CD1c-positive myeloid dendritic cell (primary cell): ENCODE data around the gene PRRC2B.
"Not testable (repeated sequence)": the region's sequence is repeated elsewhere in the genome, so short reads cannot be mapped to it uniquely, and the experiment has no call there.

Source experiments
- DNase-seq: peaks from one replicate; pipeline ENCODE4 v3.0.0-alpha.2; 2016; ENCODE audit errors: extremely low spot score

PRRC2B gene

DNA sequence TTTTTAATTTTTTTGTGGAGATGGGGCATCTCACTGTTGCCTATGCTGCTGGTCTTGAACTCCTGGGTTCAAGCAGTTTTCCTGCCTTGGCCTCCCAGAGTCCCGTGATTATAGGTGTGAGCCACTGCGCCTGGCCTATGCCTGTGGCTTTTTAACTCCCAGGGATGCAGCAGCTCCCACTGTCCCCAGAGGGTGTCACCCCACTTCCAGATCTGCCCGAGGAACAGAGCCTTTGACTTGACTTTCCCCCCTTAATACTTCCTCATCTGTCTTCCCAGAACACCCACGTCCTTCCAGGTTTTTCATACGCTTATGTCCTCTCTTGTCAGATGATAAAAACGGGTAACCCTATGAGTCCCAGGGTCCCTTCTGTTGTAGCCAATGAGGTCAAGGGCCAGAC is 7.6 kb upstream of the PRRC2B start:
- peak; percentile 41 for DNase-seq

DNA sequence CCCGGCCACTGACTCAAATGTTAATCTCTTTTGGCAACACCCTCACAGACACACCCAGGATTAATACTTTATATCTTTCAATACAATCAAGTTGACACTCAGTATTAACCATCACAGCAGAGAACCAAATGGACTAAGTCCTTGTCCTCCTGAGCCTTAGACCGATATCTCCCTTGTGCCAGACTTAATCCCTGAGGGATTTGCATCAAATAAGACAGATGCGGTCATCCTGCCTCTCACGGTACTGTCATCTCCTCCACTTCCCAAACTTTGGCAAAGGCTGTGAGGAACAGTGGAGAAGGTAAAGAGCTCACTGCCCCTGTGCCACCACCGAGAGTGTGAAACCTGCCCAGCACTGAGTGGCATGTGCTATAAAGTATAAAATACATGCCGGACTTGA is 6.5 kb upstream of the PRRC2B start:
- DNase-seq = no peak

DNA sequence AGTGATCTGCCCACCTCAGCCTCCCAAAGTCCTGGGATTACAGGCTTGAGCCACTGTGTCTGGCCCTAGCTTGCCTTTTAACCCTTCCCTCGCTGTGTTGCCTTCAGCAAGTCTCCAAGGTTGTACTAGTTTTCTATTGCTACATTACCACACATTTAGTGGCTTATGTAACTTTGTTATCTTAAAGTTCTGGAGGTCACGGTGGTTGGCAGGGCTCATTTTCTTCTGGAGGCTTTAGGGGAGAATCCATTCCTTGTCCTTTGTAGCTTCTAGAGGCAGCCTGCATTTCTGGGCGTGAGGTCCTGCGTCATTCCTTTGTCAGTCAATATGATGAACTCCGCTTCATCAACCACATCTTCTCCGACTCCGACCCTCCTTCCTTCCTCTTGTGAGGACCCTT is 2.9 kb upstream of the PRRC2B start:
- DNase-seq = no peak

DNA sequence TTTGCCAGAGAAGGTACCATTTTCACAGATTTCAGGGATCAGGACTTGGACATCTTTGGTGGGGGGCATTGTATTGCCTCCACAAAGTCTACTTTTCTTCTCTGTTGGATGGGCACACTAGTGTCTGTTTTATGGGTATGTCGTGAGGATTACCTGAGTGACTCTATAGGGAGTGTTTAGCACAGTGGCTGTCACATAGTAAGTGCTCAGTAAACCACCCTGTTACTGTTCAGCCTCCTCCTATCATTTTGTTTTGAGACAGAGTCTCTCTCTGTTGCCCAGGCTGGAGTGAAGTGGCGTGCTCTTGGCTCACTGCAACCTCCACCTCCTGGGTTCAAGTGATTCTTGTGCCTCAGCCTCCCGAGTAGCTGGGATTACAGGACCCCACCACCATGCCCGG is 2.4 kb upstream of the PRRC2B start:
- DNase-seq = no peak

DNA sequence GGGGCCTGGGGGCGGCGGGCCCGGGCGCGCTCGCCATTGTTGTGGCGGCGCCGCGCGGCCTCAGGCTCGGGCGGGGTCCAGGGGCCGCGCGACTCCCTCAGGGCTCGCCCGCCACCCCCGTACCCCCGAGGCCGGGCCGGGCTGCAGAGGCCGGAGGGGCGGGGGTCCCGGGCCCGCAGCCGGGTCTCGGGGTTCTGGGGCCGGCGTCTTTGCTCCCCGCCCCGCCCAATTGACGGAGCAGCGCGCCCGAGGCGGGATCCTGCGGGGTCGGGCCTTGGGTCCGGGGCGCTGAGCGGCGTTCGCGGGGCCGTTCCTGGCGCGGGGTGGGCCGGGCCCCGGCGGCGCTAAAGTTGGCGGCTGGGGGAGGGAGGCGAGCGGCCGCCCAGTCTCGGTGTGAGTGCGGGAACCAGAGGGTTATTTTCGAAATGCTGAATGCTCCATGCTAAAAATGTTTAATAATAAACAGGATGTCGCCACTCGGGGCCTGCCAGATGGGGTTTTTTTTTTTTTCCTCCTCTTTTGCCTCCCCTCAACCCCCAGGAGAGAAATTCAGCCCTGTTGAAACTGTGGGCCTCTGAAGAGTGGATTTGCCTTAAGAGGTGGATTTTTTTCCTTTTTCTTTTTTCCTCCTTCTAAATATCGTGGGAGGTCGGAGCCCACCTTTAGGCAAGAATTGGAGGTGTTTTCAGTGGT is 724 bp downstream of the PRRC2B start:
- DNase-seq = peak; percentile 38

DNA sequence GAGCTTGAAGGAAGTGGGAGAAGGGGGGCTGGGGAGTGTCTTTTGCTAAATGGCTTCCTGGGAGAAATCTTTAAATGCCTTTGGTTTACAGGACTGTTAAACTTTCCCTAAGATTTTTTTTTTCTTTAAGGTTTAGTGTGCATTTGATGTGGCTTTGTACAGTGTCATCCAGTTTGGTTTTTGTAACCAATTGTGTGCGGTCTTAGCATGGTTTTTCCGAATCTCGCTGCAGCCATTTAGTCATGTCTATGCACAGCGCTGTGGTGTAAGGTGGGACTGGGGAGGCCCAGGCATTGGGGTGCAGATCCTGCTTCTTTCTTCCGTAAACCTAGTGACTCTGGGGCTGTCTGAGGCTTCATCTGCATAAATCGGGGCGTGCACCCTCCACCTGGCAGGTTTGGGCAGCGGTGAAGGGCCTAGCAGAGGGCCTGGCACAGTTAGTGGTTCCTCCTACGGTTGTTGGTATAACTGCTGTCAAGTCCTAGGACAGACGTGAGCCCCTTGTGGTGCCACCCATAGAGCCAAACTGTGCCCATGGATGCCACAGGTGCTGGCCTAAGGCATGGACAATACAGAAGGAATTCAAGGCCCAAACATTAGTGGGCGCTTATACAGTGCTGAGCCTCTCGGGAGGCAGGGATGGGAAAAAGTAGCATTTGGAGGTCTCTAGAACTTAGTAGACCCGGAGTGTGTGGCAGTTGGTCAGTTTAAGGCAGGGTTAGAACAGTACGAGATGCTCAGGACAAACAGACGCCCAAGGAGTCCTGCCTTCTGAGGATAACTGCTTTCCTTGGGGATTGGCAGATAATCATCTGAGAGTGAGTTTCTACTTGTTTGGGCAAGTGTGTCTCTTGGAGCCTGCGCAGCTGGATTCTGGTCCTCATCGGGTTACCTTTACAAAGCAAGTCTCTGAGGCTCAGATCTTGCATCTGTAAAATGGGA is 1.5 kb downstream of the PRRC2B start:
- DNase-seq = peak; percentile 62

DNA sequence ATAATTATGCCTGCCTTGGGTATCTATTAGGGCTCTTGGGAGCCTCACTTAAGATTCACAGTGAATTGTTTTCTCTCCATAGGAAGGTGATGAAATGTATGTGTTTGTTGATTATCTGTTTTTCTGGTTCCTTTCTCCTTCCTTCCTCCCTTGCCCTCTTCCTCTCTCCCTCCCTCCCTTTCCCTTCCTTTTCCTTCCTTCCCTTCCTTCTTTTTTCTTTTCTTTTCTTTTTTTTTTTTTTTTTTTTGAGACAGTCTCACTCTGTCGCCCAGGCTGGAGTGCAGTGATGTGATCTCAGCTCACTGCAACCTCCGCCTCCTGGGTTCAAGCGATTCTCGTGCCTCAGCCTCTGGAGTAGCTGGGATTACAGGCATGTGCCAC is 2.2 kb downstream of the PRRC2B start:
- not testable (repeated sequence) for DNase-seq

DNA sequence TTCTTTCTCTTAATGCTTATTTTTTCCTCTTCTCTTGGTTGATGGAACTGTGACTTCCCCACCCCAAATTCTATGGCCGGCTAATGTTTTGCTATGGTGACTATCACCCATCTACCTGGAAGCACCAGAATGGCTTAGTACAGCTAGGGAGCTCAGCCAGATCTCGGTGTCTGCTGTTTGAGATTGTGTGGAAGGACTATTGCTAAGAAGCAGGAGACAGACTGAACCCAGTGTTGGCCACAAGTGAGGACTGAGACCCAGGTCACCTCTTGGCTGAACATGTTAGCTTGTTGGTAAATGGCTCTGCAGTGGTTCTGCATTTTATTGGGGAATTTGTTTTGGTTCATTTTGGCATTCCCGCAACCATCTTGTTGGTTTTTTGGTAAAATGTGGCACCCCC is 2.7 kb downstream of the PRRC2B start:
- DNase-seq = no peak

DNA sequence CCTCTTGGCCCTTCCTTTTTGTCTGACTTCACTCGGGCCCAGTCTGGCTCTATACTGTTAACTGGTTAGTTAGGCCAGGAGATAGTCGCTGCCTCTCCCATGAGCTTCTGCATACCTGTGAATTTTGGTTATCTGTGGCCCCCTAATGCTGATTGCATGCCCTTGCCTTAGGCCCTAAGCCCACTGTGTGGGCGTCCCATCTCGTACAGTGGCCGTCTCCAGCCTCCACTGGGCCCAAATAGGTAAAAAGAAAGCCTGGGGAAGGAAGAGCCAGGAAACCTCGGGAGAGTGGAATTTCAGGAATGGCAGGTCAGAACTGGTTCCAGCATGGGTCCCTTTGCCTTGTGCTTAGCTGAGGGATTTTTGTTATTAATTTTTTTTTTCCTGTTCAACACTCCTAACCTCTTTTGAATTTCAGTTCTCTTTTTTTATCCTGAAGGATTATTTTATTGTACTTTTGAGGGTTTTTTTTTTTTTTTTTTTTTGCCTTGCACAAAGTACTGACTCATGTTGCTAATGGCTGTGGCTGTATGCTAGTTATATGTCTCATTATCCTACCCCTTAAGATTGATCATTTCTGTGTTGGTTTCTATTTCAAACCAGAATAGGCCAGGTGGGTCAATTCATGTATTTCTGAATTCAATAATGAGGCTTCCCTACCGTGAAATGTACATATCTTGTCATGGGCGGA is 3.4 kb downstream of the PRRC2B start:
- DNase-seq = no peak

DNA sequence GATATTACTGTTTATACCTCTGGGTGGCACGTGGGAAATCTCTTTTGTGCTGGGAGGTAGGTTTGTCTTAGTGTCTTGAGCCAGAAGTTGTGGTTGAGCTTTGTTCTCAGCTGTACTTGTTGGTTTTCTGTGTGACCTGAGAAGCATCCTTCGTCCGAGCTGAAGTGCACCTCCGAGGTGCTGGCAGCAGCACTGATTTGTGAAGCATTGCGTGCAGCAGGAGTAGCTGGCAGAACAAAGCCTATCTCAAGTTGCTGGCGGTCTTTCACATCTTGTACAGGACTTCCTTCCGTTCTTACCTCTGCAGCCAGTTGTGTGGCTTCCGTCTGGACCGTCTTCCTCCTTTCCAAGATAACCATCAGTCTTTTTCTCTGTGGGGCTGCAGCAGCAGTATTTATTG is 4.3 kb downstream of the PRRC2B start:
- peak; percentile 38 for DNase-seq

DNA sequence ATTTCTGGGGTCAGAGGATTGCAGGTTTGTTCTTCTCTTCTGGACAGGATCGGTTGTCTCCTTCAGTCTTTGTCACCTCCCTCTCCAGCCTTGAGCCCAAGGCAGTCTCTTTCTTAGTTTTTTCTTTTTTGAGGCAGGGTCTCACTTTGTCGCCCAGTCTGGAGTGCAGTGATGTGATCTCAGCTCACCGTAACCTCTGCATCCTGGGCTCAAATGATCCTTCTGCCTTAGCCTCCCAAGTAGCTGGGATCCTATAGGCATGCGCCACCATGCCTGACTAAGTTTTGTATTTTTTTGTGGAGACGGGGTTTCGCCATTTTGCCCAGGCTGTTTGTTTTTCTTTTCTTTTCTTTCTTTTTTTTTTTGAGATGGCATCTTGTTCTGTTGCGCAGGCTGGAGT is 6.1 kb downstream of the PRRC2B start:
- DNase-seq = no peak

DNA sequence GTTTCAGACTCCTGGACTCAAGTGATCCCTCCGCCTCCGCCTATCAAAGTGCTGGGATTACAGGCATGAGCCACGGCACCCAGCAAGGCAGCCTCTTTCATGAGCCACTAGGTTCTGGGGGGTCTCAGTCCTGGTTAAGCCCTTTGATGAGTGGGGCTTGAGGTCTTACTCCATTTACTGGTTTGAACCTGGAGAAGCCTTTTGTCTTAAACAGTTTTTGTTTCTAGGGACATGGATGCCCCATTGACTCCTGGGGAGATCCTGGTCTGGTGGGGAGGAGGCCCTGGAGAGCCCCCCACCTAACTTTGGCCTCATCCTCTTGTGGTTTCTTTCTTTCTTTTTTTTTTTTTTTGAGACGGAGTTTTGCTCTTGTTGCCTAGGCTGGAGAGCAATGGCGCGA is 6.7 kb downstream of the PRRC2B start:
- DNase-seq = no peak

DNA sequence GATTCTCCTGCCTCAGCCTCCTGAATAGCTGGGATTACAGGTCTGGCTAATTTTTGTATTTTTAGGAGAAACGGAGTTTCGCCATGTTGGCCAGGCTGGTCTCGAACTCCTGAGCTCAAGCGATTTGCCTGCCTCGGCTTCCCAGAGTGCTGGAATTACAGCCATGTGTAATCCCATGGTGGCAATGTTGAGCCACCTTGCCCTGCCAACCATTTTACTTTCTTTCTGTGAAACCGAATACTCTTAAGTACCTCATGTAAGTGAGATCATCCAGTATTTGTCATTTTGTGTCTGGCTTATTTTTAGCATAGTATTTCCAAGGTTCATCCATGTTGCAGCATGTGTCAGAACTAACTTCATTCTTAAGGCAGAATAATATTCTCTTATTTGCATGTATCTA is 8.2 kb downstream of the PRRC2B start:
- no peak for DNase-seq

DNA sequence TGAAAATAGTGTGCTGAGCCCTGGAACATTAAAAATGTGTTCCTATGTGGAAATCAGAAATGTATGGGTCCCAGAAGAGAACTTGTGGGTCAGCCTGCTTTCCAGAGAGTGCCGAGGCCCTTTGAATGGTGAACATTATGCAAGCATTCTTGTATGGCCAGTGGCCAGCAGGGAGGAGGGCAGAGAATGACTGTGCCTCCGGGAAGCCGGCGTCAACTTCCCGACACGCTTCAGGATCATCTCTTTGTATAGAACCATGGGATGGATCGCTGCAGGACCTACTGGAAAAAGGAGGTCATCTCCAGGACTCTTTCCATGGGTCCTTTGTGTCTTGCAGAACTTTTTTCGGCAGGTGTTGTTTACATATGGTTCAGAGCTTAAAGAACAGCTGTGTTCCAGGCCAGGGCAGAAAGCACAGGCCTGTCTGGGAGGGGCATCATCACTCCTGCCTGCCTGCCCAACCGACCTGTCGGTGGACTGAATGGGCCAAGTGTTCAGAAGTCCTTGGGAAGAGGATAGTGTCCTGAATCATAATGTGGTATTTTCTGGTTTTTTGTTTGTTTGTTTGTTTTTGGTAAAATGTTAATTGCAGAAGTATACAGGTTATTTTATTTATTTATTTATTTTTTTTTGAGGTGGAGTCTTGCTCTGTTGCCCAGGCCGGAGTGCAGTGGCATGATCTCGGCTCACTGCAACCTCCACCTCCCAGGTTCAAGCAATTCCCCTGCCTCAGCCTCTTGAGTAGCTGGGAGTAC is 9.0 kb downstream of the PRRC2B start:
- DNase-seq = no peak

DNA sequence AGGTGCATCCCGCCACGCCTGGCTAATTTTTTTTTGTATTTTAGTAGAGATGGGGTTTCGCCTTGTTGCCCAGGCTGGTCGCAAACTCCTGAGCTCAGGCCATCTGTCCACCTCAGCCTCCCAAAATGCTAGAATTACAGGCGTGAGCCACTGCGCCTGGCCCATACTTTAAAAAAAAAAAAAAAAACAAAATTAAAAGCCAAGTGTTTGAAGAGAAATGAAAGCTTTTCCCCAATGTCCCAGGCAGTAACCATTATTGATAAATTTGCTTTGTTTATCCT is 9.5 kb downstream of the PRRC2B start:
- no peak for DNase-seq

DNA sequence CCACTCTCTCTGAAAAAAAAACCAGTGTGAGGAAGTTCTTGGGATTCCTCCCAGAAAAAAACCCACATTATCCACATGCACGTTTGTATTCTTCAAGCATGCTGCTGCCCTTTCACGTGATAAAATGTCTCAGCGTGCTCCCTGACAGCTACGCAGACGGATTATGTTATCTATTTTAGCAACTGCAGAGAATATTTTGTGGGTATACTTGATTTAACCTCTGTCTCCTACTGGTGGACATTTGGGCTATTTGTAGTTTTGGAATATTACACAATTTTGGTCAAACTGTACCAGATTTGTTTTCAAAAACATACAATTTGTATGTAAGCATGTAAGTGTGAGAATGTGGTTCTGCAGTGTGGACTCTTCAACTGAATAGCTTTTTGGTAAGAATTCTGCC is 10.7 kb downstream of the PRRC2B start:
- DNase-seq = no peak

DNA sequence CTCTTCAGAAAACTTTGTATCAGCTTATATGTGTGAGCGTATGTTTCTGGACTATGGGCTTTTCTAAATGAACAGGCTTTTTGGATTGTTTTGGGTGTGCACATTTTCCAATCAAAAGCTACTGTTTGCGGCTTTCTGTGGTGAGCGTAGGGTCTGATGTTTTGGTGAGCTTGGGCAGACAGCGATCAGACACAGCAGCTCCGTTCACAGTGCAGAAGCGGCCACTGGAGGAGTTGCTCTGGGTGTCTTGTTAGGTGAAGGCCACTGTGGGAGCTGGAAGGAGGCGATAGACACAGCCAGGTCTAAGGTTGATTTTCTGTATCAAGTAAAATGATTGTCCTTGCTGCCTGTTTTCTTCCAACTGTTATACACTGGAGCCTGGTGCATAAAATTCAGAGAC is 11.1 kb downstream of the PRRC2B start:
- DNase-seq = no peak

DNA sequence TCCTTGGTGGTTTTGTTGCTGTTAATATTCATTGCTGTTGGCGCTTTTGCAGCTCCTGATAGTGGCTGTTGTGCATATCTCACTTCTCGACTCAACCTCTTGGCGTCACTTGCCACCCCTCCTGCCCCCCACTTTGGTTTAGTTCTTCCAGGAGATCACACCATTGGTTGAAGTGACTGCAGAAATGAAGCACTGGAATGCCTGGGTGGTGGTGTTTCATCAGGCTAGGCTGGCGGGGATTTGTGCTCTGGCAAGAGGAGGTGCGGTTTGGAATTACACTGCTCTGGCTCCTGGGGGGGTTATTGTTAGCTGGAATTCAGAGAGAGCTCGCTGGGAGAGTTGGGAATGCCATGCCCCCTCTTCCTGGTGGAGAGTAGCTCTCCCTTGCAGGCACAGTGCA is 11.5 kb downstream of the PRRC2B start:
- DNase-seq = no peak

DNA sequence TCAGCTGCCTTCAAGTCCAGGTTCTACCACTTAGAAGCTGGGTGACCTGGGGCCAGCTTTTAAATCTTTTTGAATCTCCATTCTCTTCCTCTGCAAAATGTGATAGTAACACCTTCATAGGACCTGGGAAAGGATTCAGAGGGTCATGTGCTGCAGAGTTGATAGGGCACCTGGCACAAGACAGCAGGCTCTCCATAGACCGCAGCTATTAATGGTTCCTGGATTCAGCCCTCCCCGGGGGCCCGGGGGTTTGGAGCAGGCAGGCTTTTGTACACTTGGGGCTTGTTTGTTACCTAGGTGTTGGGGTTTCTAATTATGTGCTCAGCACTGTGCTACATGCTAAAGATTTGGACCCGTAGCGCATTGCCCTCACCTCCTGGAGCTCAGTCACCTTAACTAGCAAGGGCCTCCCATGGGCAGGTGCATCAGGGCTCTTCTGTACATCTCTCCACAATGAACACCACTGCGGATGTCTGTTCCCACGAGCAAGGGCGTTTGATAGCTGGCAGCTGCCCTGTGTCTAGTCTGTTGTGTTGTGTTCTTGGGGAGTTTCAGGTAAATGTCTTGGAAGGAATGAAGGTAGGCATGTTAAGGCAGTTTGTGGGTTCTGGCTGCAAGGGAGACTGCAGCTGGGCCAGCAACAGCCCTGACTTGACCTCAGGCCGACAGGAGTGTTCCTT is 12.1 kb downstream of the PRRC2B start:
- DNase-seq = no peak

DNA sequence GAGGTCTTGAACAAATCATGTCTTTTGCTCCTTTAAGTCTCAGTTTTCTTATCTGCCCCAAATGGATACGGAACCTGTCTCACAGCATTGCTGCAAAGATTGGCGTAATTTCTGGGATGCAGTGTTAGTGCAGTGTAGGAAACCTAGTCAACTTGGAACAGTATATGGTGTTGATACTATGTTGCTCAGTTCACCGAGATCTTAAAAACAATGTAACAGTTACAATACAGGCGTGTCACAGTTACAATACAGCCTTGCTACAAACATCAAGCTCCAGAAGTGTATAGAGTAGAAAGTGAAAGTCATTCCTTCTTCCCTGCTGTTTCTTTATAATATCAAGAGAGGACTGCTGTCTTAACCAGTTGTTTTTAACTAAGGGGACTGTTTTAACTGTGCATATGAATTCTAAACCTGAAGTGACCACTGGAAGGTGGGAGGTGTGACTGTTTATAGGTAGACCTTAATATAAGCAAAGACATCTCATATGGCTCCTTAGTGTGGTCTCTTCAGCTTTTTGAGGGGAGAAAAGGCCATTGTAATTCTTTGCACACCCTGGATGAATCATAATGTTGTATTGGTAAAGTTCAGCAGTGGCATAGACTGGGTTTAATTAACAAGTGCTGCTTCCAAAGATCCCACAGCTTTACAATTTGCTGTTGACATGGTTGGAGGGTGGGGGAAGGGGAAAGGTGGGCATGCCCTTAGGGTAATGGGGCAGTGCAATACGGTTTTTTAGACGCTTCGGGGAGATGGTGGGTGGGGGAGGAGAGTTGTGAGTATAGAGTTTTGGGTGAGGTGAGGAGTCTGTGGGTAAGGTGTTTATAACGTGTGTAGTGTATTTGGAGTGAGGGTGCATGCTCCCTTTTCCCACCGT is 12.9 kb downstream of the PRRC2B start:
- DNase-seq = no peak
